Measurements from ENCODE around the gene DMD.

The DMD gene

DNA sequence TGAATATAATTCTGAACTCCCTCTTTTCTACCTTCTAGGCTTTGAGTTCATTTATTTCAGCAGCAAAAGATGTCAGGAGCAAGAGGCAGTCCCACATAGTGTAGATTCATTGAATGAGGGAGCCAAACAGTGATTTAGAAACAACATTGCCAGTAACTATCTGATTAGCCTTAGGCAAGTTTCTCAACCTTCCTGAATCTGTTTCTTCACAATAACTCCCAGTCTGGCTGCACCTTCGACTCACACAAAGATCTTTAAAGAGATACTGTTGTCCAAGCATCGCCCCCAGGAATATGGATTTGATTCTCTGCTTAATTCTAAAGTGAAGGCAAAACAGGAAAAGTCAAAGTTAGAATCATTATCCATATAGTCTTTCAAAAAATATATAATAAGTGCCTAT is 1026.2 kb downstream of the DMD start:
- no peak for DNase-seq

GRCh38 chrX:32183066-32183465 is 1028.3 kb downstream of the DMD start:
- no peak for DNase-seq

- no peak for DNase-seq
Measured at GRCh38 chrX:32176510-32176909, 1034.8 kb downstream of the DMD start.

DNA sequence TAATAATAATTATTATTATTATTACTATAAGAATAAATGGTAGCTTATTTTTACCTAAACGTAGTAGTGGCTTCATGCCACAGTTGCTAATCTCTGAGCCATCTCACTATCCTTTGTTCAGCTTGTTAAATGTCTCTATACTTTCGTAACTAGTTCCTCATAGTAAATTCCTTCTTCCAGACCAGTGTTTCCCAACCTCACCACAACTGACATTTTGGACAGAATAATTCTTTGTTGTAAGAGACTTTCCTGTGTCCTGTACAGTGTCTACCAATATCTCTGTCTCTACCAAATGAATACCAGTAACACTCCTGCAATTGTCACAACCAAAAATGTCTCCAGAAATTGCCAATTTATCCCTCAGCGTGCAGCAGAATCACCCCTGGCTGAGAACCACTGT is 1040.9 kb downstream of the DMD start:
- DNase-seq: no peak

GRCh38 chrX:32155044-32155638 is 1056.2 kb downstream of the DMD start:
- no peak for DNase-seq

GRCh38 chrX:32153585-32153984 is 1057.8 kb downstream of the DMD start:
- DNase-seq: no peak

- no peak for DNase-seq
Measured at GRCh38 chrX:32150141-32150540, 1061.2 kb downstream of the DMD start.

DNA sequence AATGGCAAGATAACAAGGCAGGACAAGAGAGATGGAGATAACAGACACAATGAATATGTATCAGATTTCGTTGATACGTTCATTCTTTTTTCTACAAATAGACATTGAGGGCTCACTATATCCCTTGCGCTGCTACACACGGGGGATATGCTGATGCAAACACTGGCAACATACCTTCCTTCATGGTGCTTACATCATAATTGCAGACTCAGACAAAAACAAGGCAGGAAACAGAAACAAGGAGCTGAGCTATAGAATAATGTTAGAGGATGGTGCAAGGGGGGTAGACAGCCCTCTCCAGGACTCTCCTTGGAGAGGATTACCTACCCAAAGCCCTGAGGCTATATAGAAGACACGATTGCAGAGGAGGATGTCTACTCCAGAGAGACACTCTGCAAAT is 1069.5 kb downstream of the DMD start:
- DNase-seq: no peak

DNA sequence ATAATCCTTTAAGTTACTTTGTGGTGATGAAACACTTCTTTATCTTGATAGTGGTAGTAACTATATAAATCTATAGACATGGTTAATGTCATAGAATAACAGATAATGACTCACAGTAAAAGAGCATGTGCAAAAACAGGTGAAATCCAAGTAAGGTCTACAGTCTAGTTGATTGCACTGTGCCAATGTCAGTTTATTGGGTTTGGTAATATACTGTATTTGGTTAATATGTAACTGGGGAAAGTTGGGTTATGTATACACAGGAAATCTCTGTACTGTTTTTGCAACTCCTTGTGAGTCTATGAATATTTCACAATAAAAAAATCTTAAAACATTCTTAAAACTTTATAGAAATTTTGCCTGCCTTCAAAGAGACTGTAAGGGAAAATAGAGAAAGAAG is 1071.9 kb downstream of the DMD start:
- DNase-seq: no peak

- no peak for DNase-seq
Measured at GRCh38 chrX:32137525-32137924, 1073.8 kb downstream of the DMD start.

GRCh38 chrX:32126997-32127396 is 1084.4 kb downstream of the DMD start:
- no peak for DNase-seq

DNA sequence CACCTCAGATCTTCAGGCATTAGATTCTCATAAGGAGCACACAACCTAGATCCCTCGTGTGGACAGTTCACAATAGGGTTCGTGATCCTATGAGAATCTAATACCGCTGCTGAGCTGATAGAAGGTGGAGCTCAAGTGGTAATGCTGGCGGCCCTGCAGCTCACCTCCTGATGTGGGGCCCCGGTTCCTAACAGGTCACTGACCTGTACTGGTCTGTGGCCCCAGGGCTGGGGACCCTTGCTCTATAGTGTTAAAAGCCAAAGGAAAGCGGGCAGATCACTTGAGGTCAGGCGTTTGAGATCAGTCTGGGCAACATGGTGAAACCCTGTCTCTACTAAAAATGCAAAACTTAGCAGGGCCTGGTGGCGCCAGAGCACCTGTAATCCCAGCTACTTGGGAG is 1092.5 kb downstream of the DMD start:
- DNase-seq: no peak

DNA sequence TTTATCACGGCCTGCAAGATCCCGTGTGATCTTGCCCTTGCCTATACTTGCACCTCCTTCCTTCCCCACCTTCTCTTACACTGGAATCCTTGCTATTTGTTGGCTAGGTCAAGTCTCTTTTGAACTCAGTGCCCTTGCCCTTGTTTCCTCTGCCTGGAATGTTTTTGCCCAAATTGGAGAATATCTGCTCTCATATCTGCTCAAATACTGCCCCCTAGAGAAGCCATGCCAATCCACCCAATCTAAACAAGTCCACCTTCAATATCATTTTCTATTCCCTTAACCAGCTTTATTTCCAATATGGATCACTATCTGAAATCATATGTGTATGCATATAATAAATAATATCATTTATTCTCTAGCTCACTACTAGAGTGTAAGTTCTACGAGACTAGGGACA is 1095.3 kb downstream of the DMD start:
- DNase-seq: no peak

- DNase-seq: no peak
Measured at GRCh38 chrX:32087663-32088062, 1123.7 kb downstream of the DMD start.

DNA sequence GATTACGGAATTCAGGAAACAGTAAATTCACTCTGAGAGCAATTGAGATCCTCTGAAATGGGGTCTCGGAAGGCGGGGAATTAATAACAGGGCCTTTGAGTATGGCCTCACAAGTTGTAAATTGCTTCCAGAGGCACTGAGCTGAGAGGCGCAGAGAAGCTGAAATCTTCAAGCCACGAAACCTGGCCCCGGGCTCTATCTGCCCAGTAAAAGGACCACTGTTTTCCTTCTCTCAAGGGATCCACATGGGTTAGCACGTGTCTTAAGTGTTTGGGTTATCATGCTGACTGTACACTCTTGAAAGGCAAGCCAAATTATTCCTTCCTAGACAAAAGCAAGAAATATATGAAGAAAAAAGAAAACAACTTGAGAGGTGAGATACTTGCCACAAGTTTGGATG is 1126.6 kb downstream of the DMD start:
- no peak for DNase-seq

- DNase-seq: no peak
Measured at GRCh38 chrX:32048285-32048684, 1163.1 kb downstream of the DMD start.

- no peak for DNase-seq
Measured at GRCh38 chrX:32045149-32045548, 1166.2 kb downstream of the DMD start.

DNA sequence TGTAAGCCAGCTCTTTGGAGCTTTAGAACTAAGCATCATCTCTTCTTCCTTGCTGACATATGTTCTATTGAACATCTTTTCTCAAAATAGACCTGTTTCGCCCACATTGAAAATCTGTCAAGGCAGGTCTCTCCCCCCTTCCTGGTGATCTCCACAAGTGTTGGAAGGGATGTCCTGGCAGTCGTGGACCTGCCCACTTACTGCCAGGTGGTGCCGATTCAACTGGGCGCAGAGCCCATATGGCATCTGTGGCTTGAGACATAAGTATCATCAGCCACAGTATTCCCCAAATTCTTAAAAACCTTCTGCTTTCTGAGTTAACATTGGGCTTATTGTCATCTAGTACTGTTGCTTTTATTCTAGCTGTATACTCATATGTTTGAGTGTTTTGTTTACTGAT is 1170.2 kb downstream of the DMD start:
- DNase-seq: no peak

DNA sequence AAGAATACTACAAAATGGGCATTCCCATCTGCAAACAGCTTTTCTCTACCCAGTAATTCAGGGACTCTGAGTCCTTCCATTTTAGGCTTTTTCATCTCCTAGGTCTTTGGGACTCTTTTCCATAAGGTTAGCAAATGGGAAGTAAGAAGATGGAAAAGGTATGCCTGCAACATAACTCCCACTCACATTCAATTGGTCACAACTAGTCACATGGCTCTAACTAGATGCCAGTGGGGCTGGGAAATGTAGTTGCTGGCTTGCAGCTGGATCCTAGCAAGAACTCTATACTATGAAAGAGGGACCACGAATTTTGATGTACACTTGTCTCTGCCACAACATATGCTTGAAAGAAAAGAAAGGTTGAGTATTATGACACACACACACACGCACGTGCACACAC is 1184.6 kb downstream of the DMD start:
- DNase-seq: no peak

GRCh38 chrX:32024072-32024471 is 1187.3 kb downstream of the DMD start:
- DNase-seq: no peak

DNA sequence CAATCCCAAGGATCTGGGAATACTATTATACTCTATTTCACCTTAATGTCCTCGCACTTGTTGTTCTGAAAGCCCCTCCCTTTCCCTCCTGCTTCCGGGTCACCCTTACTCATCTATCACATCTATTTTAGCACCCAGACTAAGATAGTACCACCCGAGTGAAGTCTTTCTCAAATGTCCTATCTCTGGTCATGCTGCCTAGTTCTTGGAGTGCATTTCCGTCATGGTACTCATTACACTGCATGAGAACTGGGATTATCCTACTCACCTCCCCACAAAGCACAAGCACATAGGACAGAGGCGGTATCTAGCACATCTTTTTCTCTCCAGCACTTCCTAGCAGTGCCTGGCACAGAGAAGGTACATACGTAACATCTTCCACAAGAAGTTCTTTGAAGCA is 1195.2 kb downstream of the DMD start:
- no peak for DNase-seq

GRCh38 chrX:32010948-32011347 is 1200.4 kb downstream of the DMD start:
- no peak for DNase-seq

- DNase-seq: no peak
Measured at GRCh38 chrX:32010212-32010611, 1201.1 kb downstream of the DMD start.

- DNase-seq: no peak
Measured at GRCh38 chrX:31993637-31994036, 1217.7 kb downstream of the DMD start.

DNA sequence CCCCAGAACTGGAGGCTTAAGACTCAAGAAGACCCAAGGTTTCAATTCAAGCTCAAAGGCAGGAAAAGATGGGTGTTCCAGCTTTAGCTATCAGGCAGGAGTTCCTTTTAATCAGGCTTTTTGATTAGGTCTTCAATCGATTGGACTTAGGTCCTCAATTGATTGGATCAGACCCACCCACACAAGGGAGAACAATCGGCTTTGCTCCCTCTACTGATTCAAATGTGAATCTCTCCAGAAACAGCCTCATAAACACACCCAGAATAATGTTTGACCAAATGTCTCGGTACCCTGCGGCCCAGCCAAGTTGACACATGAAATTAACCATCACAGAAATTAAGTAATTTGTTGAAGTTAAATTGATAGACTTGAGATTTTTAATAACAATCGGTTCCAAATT is 1222.4 kb downstream of the DMD start:
- DNase-seq: no peak

GRCh38 chrX:31981546-31982062 is 1229.7 kb downstream of the DMD start:
- DNase-seq: no peak
